Measurements from ENCODE around the gene RNF145. TPM values are rescaled to one million over a fixed set of nuclear protein-coding genes. Genes with fewer than 3 reads are reported as not detected.

The RNF145 gene
- total RNA-seq, 1 experiment from 2014 or later: 59.0 TPM

- Histone ChIP-seq H3K9me3 (replicated peaks) (no peaks in the 10 kb centered on the region), H3K27me3 (no peaks in the 10 kb centered on the region), H3K36me3 (peaks cover 22% of the 10 kb centered on the region), H3K4me1 (peaks cover 16% of the 10 kb centered on the region), H3K4me3 (no peak overlapping the region), H3K27ac (no peak overlapping the region)
- DNase-seq: no peak
Measured at GRCh38 chr5:159187719-159188118, 21.6 kb downstream of the RNF145 start.

GRCh38 chr5:159186319-159186718 is 23.0 kb downstream of the RNF145 start:
- no peak for DNase-seq
- H3K4me3 ChIP-seq: no peak overlapping the region
- H3K9me3 ChIP-seq (replicated peaks): no peaks in the 10 kb centered on the region
- peaks cover 20% of the 10 kb centered on the region for H3K36me3 ChIP-seq
- H3K4me1 ChIP-seq: peaks cover 19% of the 10 kb centered on the region
- H3K27ac ChIP-seq: no peak overlapping the region
- no peaks in the 10 kb centered on the region for H3K27me3 ChIP-seq

- H3K9me3 ChIP-seq (replicated peaks): no peaks in the 10 kb centered on the region
- peaks cover 20% of the 10 kb centered on the region for H3K36me3 ChIP-seq
- H3K27me3 ChIP-seq: no peaks in the 10 kb centered on the region
- no peak overlapping the region for H3K27ac ChIP-seq
- no peak for DNase-seq
- no peak overlapping the region for H3K4me3 ChIP-seq
- peaks cover 19% of the 10 kb centered on the region for H3K4me1 ChIP-seq
Measured at GRCh38 chr5:159185773-159186172, 23.6 kb downstream of the RNF145 start.

- Histone ChIP-seq H3K9me3 (replicated peaks) (no peaks in the 10 kb centered on the region), H3K4me1 (peaks cover 22% of the 10 kb centered on the region), H3K27me3 (no peaks in the 10 kb centered on the region), H3K4me3 (no peak overlapping the region), H3K36me3 (peaks cover 18% of the 10 kb centered on the region), H3K27ac (peak overlapping the region; percentile 6; the same call in 1 of the 2 replicates)
- peak in 1 of 2 experiments; percentile 26 for DNase-seq
Measured at GRCh38 chr5:159184858-159185381, 24.4 kb downstream of the RNF145 start.

GRCh38 chr5:159184236-159184635 is 25.1 kb downstream of the RNF145 start:
- H3K4me3 ChIP-seq: no peak overlapping the region
- H3K36me3 ChIP-seq: peaks cover 14% of the 10 kb centered on the region; the same call in 1 of the 2 replicates
- no peaks in the 10 kb centered on the region for H3K9me3 ChIP-seq (replicated peaks)
- no peak overlapping the region for H3K27ac ChIP-seq
- DNase-seq: no peak
- no peaks in the 10 kb centered on the region for H3K27me3 ChIP-seq
- peaks cover 29% of the 10 kb centered on the region for H3K4me1 ChIP-seq

- no peak overlapping the region for H3K27ac ChIP-seq
- no peaks in the 10 kb centered on the region for H3K27me3 ChIP-seq
- H3K4me3 ChIP-seq: no peak overlapping the region
- H3K36me3 ChIP-seq: peaks cover 11% of the 10 kb centered on the region; the same call in 1 of the 2 replicates
- DNase-seq: no peak
- peaks cover 35% of the 10 kb centered on the region for H3K4me1 ChIP-seq
- no peaks in the 10 kb centered on the region for H3K9me3 ChIP-seq (replicated peaks)
Measured at GRCh38 chr5:159183247-159183646, 26.1 kb downstream of the RNF145 start.

GRCh38 chr5:159182691-159183090 is 26.7 kb downstream of the RNF145 start:
- Histone ChIP-seq H3K27ac (no peak overlapping the region), H3K27me3 (no peaks in the 10 kb centered on the region), H3K4me3 (no peak overlapping the region), H3K4me1 (peaks cover 35% of the 10 kb centered on the region), H3K9me3 (replicated peaks) (no peaks in the 10 kb centered on the region), H3K36me3 (peaks cover 13% of the 10 kb centered on the region)
- no peak for DNase-seq

GRCh38 chr5:159181651-159182050 is 27.7 kb downstream of the RNF145 start:
- Histone ChIP-seq H3K4me3 (no peak overlapping the region), H3K27ac (no peak overlapping the region), H3K9me3 (replicated peaks) (no peaks in the 10 kb centered on the region), H3K36me3 (peaks cover 18% of the 10 kb centered on the region), H3K4me1 (peaks cover 35% of the 10 kb centered on the region), H3K27me3 (no peaks in the 10 kb centered on the region)
- no peak for DNase-seq

- H3K4me1 ChIP-seq: peaks cover 35% of the 10 kb centered on the region
Measured at GRCh38 chr5:159181152-159181551, 28.2 kb downstream of the RNF145 start.

GRCh38 chr5:159179529-159180305 is 29.6 kb downstream of the RNF145 start:
- H3K4me1 ChIP-seq: peaks cover 35% of the 10 kb centered on the region
- peaks cover 31% of the 10 kb centered on the region for H3K36me3 ChIP-seq
- no peaks in the 10 kb centered on the region for H3K9me3 ChIP-seq (replicated peaks)
- peak in 1 of 2 experiments; percentile 12 for DNase-seq
- H3K27me3 ChIP-seq: no peaks in the 10 kb centered on the region
- no peak overlapping the region for H3K4me3 ChIP-seq
- peak overlapping the region; percentile 28 for H3K27ac ChIP-seq

More at GRCh38 chr5:159181152-159181551, 28.2 kb downstream of the RNF145 start:
- no peaks in the 10 kb centered on the region for H3K9me3 ChIP-seq (replicated peaks)
- no peak overlapping the region for H3K27ac ChIP-seq
- no peaks in the 10 kb centered on the region for H3K27me3 ChIP-seq
- H3K36me3 ChIP-seq: peaks cover 23% of the 10 kb centered on the region
- no peak overlapping the region for H3K4me3 ChIP-seq
- DNase-seq: no peak

GRCh38 chr5:159178978-159179377 is 30.4 kb downstream of the RNF145 start:
- DNase-seq: peak; percentile 37 to 75
- H3K9me3 ChIP-seq (replicated peaks): no peaks in the 10 kb centered on the region
- H3K36me3 ChIP-seq: peaks cover 31% of the 10 kb centered on the region
- H3K4me3 ChIP-seq: no peak overlapping the region
- peak overlapping the region; percentile 28 for H3K27ac ChIP-seq
- H3K4me1 ChIP-seq: peaks cover 28% of the 10 kb centered on the region
- no peaks in the 10 kb centered on the region for H3K27me3 ChIP-seq

GRCh38 chr5:159175547-159175946 is 33.8 kb downstream of the RNF145 start:
- no peak overlapping the region for H3K27ac ChIP-seq
- peaks cover 37% of the 10 kb centered on the region for H3K36me3 ChIP-seq
- no peak overlapping the region for H3K4me3 ChIP-seq
- peak in 1 of 2 experiments; percentile 7 for DNase-seq
- no peaks in the 10 kb centered on the region for H3K27me3 ChIP-seq
- H3K9me3 ChIP-seq (replicated peaks): no peaks in the 10 kb centered on the region
- H3K4me1 ChIP-seq: peaks cover 24% of the 10 kb centered on the region

GRCh38 chr5:159174511-159175168 is 34.7 kb downstream of the RNF145 start:
- Histone ChIP-seq H3K27me3 (no peaks in the 10 kb centered on the region), H3K27ac (no peak overlapping the region), H3K4me1 (peaks cover 18% of the 10 kb centered on the region), H3K36me3 (peaks cover 29% of the 10 kb centered on the region), H3K4me3 (no peak overlapping the region), H3K9me3 (replicated peaks) (no peaks in the 10 kb centered on the region)
- no peak for DNase-seq

- Histone ChIP-seq H3K4me3 (no peak overlapping the region), H3K36me3 (peaks cover 29% of the 10 kb centered on the region), H3K27ac (no peak overlapping the region), H3K27me3 (no peaks in the 10 kb centered on the region), H3K4me1 (peaks cover 17% of the 10 kb centered on the region), H3K9me3 (replicated peaks) (no peaks in the 10 kb centered on the region)
- DNase-seq: no peak
Measured at GRCh38 chr5:159171274-159171673, 38.1 kb downstream of the RNF145 start.

GRCh38 chr5:159170021-159170420 is 39.3 kb downstream of the RNF145 start:
- H3K4me1 ChIP-seq: peaks cover 18% of the 10 kb centered on the region
- no peak for DNase-seq
- no peak overlapping the region for H3K27ac ChIP-seq
- H3K4me3 ChIP-seq: no peak overlapping the region
- H3K27me3 ChIP-seq: no peaks in the 10 kb centered on the region
- peaks cover 19% of the 10 kb centered on the region for H3K36me3 ChIP-seq
- H3K9me3 ChIP-seq (replicated peaks): no peaks in the 10 kb centered on the region

All from SJCRH30 (cell line).